GM23338 (cell line): Measurements from ENCODE around the gene OR8B8. TPM values are rescaled to one million over a fixed set of nuclear protein-coding genes. Genes with fewer than 3 reads are reported as not detected.

Experiments
- ATAC-seq: fragments of 200-7000 bp; cut with Tn5 transposase; 3 replicates; pipeline ENCODE4 v1.9.1; 2020
- DNase-seq: peaks from one replicate; pipeline ENCODE4 v3.0.0-alpha.2; 2015; ENCODE audit warnings: low spot score
- H2AFZ ChIP-seq: fragments of 200-600 bp; sonication (generic); 2 replicates; pipeline ENCODE4 v1.8.0; 2016; ENCODE audit warnings: antibody characterized with exemption, mild to moderate bottlenecking, moderate library complexity
- H3F3A ChIP-seq: fragments of 200-600 bp; sonication (generic); replicated peaks from 2 replicates; pipeline ENCODE4 v1.8.0; 2017; ENCODE audit warnings: antibody characterized with exemption, mixed run types, low read depth
- H3K27ac ChIP-seq: fragments of 200-600 bp; sonication (generic); 2 replicates; pipeline ENCODE4 v1.6.1; 2016; ENCODE audit warnings: low read depth
- H3K27me3 ChIP-seq: fragments of 200-600 bp; sonication (generic); 2 replicates; pipeline ENCODE4 v1.8.0; 2016; ENCODE audit warnings: mild to moderate bottlenecking, mixed run types, moderate library complexity; ENCODE audit not compliant: insufficient read depth
- H3K36me3 ChIP-seq: fragments of 200-600 bp; sonication (generic); 2 replicates; pipeline ENCODE4 v1.8.0; 2016; ENCODE audit warnings: mild to moderate bottlenecking; ENCODE audit not compliant: insufficient read depth
- H3K4me1 ChIP-seq: fragments of 200-600 bp; sonication (generic); 2 replicates; pipeline ENCODE4 v1.8.0; 2016; ENCODE audit warnings: mild to moderate bottlenecking, moderate library complexity; ENCODE audit not compliant: insufficient read depth
- H3K4me2 ChIP-seq: fragments of 200-600 bp; sonication (generic); 2 replicates; pipeline ENCODE4 v1.7.1; 2017; ENCODE audit warnings: mixed run types
- H3K4me3 ChIP-seq: fragments of 200-600 bp; sonication (generic); 2 replicates; pipeline ENCODE4 v1.6.1; 2016; ENCODE audit warnings: mixed run types
- H3K79me2 ChIP-seq: fragments of 200-600 bp; sonication (generic); replicated peaks from 2 replicates; pipeline ENCODE4 v1.8.0; 2017; ENCODE audit warnings: mild to moderate bottlenecking; ENCODE audit not compliant: insufficient read depth
- H3K9me2 ChIP-seq: fragments of 200-600 bp; sonication (generic); 2 replicates; pipeline ENCODE4 v1.8.0; 2017; ENCODE audit not compliant: insufficient read depth
- H4K20me1 ChIP-seq: fragments of 200-600 bp; sonication (generic); replicated peaks from 2 replicates; pipeline ENCODE4 v1.8.0; 2017; ENCODE audit warnings: mild to moderate bottlenecking; ENCODE audit not compliant: insufficient read depth
- H3K27ac Mint-ChIP-seq: 2 replicates; pipeline ENCODE4 v1.8.0; 2020; ENCODE audit warnings: inconsistent platforms, mild to moderate bottlenecking, moderate library complexity, mixed read lengths
- H3K27me3 Mint-ChIP-seq: 3 replicates; pipeline ENCODE4 v1.8.0; 2022; ENCODE audit warnings: low read depth, mild to moderate bottlenecking, moderate library complexity, mixed read lengths, inconsistent platforms; ENCODE audit not compliant: insufficient read depth, poor library complexity
- H3K36me3 Mint-ChIP-seq: 3 replicates; pipeline ENCODE4 v1.8.0; 2021; ENCODE audit warnings: low read depth, mild to moderate bottlenecking, inconsistent platforms, moderate library complexity, mixed read lengths
- H3K4me1 Mint-ChIP-seq: 3 replicates; pipeline ENCODE4 v1.8.0; 2020; ENCODE audit warnings: mild to moderate bottlenecking, inconsistent platforms, mixed read lengths
- H3K4me3 Mint-ChIP-seq: 3 replicates; pipeline ENCODE4 v1.8.0; 2021; ENCODE audit warnings: moderate library complexity, mild to moderate bottlenecking, inconsistent platforms, mixed read lengths
- H3K9me3 Mint-ChIP-seq: 3 replicates; pipeline ENCODE4 v1.8.0; 2020; ENCODE audit warnings: moderate library complexity, mild to moderate bottlenecking, inconsistent platforms, mixed read lengths
- CTCF ChIP-seq, 2 experiments: fragments of 200-600 bp in 1 of 2; sonication (generic) in 1 of 2; conservative IDR thresholded peaks; 2 replicates each; pipeline versions ENCODE4 v1.5.1 to v1.6.1; 2016 to 2017; ENCODE audit warnings: antibody characterized with exemption in 2 of 2, low read depth in 2 of 2, mild to moderate bottlenecking in 2 of 2, moderate library complexity in 1 of 2
- EZH2 ChIP-seq: fragments of 200-600 bp; sonication (generic); IDR thresholded peaks from one replicate; pipeline ENCODE4 v1.8.0; 2017; ENCODE audit warnings: antibody characterized with exemption, mild to moderate bottlenecking, low read depth; ENCODE audit not compliant: unreplicated experiment
- NANOG ChIP-seq: IDR thresholded peaks from 2 replicates; pipeline ENCODE4 v1.6.1; 2016; ENCODE audit warnings: antibody characterized with exemption, borderline replicate concordance
- ZNF114 ChIP-seq: fragments of 250-450 bp; sonication (Bioruptor Pico); IDR thresholded peaks from 2 replicates; pipeline ENCODE4 v1.5.0; 2020; ENCODE audit warnings: mild to moderate bottlenecking, moderate library complexity
- ZNF331 ChIP-seq: fragments of 250-450 bp; sonication (Bioruptor Pico); IDR thresholded peaks from 2 replicates; pipeline ENCODE4 v1.5.0; 2020; ENCODE audit warnings: low read depth, mild to moderate bottlenecking, moderate library complexity
- ZNF462 ChIP-seq: fragments of 250-450 bp; sonication (Bioruptor Pico); IDR thresholded peaks from 2 replicates; pipeline ENCODE4 v1.5.0; 2020; ENCODE audit warnings: mild to moderate bottlenecking, moderate library complexity
- polyA plus RNA-seq: library from polyadenylated mRNA; unstranded; fragments of >200 nt; fragmentation: Nextera tagmentation; extraction: Ambion mirVana; gene quantifications from 2 replicates; pipeline ENCODE4 v1.2.1, GENCODE V29; 2016
- total RNA-seq: library from RNA; depleted of rRNA; stranded (reverse); fragments of >200 nt; shearing (Covaris generic); gene quantifications from 2 replicates; pipeline ENCODE4 v1.2.3, GENCODE V29; 2014

The OR8B8 gene
- total and polyA plus RNA-seq, 2 experiments from 2014 or later, result not detected

DNA sequence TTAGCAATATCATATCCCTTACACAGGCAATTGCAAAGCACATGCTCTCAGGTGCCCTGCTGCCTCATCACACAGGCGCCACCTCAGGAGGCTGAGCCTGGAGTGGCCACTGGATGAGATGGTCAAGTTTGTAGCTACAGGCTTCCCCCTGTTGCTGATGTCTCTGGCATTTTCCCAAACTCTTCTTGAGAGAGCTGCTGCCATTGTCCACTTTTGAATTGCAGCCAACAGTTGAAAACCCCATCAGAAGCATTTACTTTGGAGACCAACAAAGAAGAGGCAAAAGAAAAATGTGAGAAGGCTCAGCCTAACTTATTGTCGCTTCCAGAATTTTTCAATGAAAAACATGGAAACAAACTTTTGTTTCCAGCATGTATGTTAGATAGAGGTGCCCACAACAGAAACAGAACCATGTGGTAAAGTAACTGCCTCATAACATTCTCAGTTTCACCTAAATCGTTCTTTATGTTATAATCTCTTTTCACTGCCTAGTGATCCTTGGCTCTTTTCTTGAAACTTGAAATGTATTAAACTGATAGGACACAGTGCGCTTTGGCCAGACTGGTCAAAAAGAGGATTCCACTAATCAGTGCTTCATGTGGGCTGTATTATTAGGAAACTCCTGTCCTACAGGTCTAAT, 47.6 kb upstream of the OR8B8 start:
- Mint-ChIP-seq H3K27ac (no peak overlapping the region), H3K27me3 (peaks cover 1% of the 10 kb centered on the region), H3K9me3 (peaks cover 3% of the 10 kb centered on the region; the same call in 2 of the 3 replicates), H3K4me3 (no peak overlapping the region), H3K36me3 (no peaks in the 10 kb centered on the region), H3K4me1 (no peaks in the 10 kb centered on the region)
- H3K79me2 ChIP-seq, result no peaks in the 10 kb centered on the region
- no peaks in the 10 kb centered on the region for H3K27me3 ChIP-seq
- no peaks in the 10 kb centered on the region for H3K9me2 ChIP-seq
- no peaks in the 10 kb centered on the region for H3K36me3 ChIP-seq
- no peak for TF ChIP-seq ZNF331 (CRISPR knock-in tag)
- no peak for TF ChIP-seq ZNF114 (CRISPR knock-in tag)
- TF ChIP-seq ZNF462 (CRISPR knock-in tag), result no peak
- no peak for TF ChIP-seq CTCF (conservative IDR thresholded peaks at IDR 0.05; ENCODE audit: low read depth in 2 of 2)
- no peak for TF ChIP-seq EZH2
- no peak for TF ChIP-seq NANOG
- peak overlapping the region; percentile 81; the same call in 1 of the 2 replicates for H2AFZ ChIP-seq
- H4K20me1 ChIP-seq, result no peaks in the 10 kb centered on the region
- no peak overlapping the region for H3K4me3 ChIP-seq
- no peak for ATAC-seq
- DNase-seq, result no peak
- H3K4me1 ChIP-seq, result no peaks in the 10 kb centered on the region
- no peak overlapping the region for H3K4me2 ChIP-seq
- no peaks in the 10 kb centered on the region for H3F3A ChIP-seq
- H3K27ac ChIP-seq, result no peak overlapping the region
